SK-N-SH treated with all-trans-retinoic acid at 6 μM for 48 hours (cell line): Measurements from ENCODE around the gene EEIG1.

Source experiments
- ATAC-seq: fragments of 200-7000 bp; cut with Tn5 transposase; 3 replicates; pipeline ENCODE4 v1.9.1; 2020; ENCODE audit warnings: mild to moderate bottlenecking, moderate library complexity
- ARNTL ChIP-seq: fragments of 450-650 bp; formaldehyde crosslinking; IDR thresholded peaks from 2 replicates; pipeline ENCODE4 v1.5.0; 2020; ENCODE audit warnings: low read depth, mild to moderate bottlenecking, moderate library complexity, borderline replicate concordance
- BACH2 ChIP-seq: fragments of 250-450 bp; sonication (Bioruptor Pico); IDR thresholded peaks from 2 replicates; pipeline ENCODE4 v1.9.0; 2021; ENCODE audit warnings: mild to moderate bottlenecking, borderline replicate concordance
- ESRRG ChIP-seq: fragments of 250-450 bp; sonication (Bioruptor Pico); IDR thresholded peaks from 2 replicates; pipeline ENCODE4 v1.6.1; 2021; ENCODE audit warnings: mild to moderate bottlenecking
- GLIS3 ChIP-seq: fragments of 250-450 bp; sonication (Bioruptor Pico); IDR thresholded peaks from 2 replicates; pipeline ENCODE4 v1.5.0; 2020; ENCODE audit warnings: mild to moderate bottlenecking, moderate library complexity
- ISL1 ChIP-seq: fragments of 250-450 bp; sonication (Bioruptor Pico); IDR thresholded peaks from 2 replicates; pipeline ENCODE4 v2.1.2; 2022; ENCODE audit warnings: mild to moderate bottlenecking, moderate library complexity
- OSR1 ChIP-seq: fragments of 250-450 bp; sonication (Bioruptor Pico); IDR thresholded peaks from 2 replicates; pipeline ENCODE4 v1.8.0; 2022; ENCODE audit warnings: moderate library complexity, mild to moderate bottlenecking, inconsistent platforms
- PPARA ChIP-seq: fragments of 250-450 bp; sonication (Bioruptor Pico); IDR thresholded peaks from 2 replicates; pipeline ENCODE4 v1.5.0; 2020; ENCODE audit warnings: mild to moderate bottlenecking, borderline replicate concordance
- RARB ChIP-seq: fragments of 250-450 bp; sonication (Bioruptor Pico); IDR thresholded peaks from 2 replicates; pipeline ENCODE4 v1.8.0; 2021; ENCODE audit warnings: mild to moderate bottlenecking, moderate library complexity
- SNAI2 ChIP-seq: fragments of 250-450 bp; sonication (Bioruptor Pico); IDR thresholded peaks from 2 replicates; pipeline ENCODE4 v1.5.0; 2020; ENCODE audit warnings: mild to moderate bottlenecking, moderate library complexity
- TCF4 ChIP-seq: fragments of 250-450 bp; sonication (Bioruptor Pico); IDR thresholded peaks from 2 replicates; pipeline ENCODE4 v1.8.0; 2021; ENCODE audit warnings: mild to moderate bottlenecking, moderate library complexity, borderline replicate concordance
- ZC3H10 ChIP-seq: fragments of 250-450 bp; sonication (Bioruptor Pico); IDR thresholded peaks from 2 replicates; pipeline ENCODE4 v1.5.1; 2021; ENCODE audit warnings: mild to moderate bottlenecking, moderate library complexity
- ZFP3 ChIP-seq: fragments of 250-450 bp; sonication (Bioruptor Pico); IDR thresholded peaks from 2 replicates; pipeline ENCODE4 v1.5.0; 2020; ENCODE audit warnings: mild to moderate bottlenecking, moderate library complexity
- ZFP30 ChIP-seq: fragments of 450-650 bp; formaldehyde crosslinking; IDR thresholded peaks from 2 replicates; pipeline ENCODE4 v1.5.0; 2022; ENCODE audit warnings: mild to moderate bottlenecking, moderate library complexity
- ZNF565 ChIP-seq: fragments of 450-650 bp; formaldehyde crosslinking; conservative IDR thresholded peaks from 2 replicates; pipeline ENCODE4 v1.5.0; 2020; ENCODE audit warnings: low read depth, mild to moderate bottlenecking, moderate library complexity
- ZNF70 ChIP-seq: fragments of 450-650 bp; formaldehyde crosslinking; IDR thresholded peaks from 2 replicates; pipeline ENCODE4 v1.5.0; 2020; ENCODE audit warnings: mild to moderate bottlenecking, moderate library complexity
- TF ChIP-seq, protein P1 (sequence below): fragments of 250-450 bp; sonication (Bioruptor Pico); IDR thresholded peaks from 2 replicates; pipeline ENCODE4 v1.8.0; 2021; ENCODE audit warnings: low read depth, mild to moderate bottlenecking, moderate library complexity, borderline replicate concordance
- TF ChIP-seq, protein P2 (sequence below): fragments of 250-450 bp; sonication (Bioruptor Pico); IDR thresholded peaks from 2 replicates; pipeline ENCODE4 v1.5.1; 2020; ENCODE audit warnings: low read depth, mild to moderate bottlenecking, moderate library complexity
- TF ChIP-seq, protein P3 (sequence below): fragments of 250-450 bp; sonication (Bioruptor Pico); IDR thresholded peaks from 2 replicates; pipeline ENCODE4 v1.8.0; 2020; ENCODE audit warnings: mild to moderate bottlenecking, moderate library complexity, borderline replicate concordance
- TF ChIP-seq, protein P4 (sequence below): fragments of 250-450 bp; sonication (Bioruptor Pico); IDR thresholded peaks from 2 replicates; pipeline ENCODE4 v1.5.1; 2021; ENCODE audit warnings: mild to moderate bottlenecking, moderate library complexity

Gene EEIG1

DNA sequence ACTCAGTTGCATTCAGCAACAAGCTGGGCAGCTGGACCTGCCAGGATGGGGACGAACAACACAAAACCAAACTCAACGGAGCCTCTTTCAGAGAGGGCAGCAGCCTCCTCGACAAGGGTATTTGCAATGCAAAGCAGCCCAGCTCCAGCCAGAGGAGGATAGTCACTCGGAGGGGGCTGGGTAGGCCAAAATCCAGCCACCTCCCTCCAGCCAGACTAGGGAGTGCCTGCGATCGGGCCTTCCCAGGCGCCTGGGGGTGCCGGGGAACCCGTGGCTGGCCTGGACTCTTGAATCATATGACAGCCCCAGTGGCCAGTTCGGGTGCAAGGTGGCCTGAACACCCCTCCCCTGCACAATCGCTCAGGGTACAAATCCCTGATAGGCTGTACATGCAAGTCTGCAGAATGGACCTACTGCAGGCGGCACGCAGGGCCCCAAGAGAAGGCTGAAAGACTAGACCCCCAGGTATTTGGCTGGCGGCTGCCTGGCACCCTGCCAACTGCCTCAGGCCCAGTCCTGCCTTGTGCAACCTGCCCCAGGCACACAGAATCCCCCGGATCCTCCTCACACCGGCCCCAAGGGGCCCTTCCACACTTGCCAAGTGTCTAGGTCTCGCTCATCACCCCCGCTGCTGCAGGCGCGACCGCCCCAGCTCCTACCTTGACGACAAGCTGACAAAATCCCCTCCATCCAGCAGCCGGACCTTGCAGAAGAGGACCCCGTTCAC is 1.3 kb downstream of the EEIG1 start:
- peak; percentile 16 for ATAC-seq
- TF ChIP-seq ZNF70 (CRISPR knock-in tag) (peak; percentile 99), ZFP3 (CRISPR knock-in tag) (peak; percentile 73; the same call in 1 of the 2 replicates)
- TF ChIP-seq, protein P1, sequence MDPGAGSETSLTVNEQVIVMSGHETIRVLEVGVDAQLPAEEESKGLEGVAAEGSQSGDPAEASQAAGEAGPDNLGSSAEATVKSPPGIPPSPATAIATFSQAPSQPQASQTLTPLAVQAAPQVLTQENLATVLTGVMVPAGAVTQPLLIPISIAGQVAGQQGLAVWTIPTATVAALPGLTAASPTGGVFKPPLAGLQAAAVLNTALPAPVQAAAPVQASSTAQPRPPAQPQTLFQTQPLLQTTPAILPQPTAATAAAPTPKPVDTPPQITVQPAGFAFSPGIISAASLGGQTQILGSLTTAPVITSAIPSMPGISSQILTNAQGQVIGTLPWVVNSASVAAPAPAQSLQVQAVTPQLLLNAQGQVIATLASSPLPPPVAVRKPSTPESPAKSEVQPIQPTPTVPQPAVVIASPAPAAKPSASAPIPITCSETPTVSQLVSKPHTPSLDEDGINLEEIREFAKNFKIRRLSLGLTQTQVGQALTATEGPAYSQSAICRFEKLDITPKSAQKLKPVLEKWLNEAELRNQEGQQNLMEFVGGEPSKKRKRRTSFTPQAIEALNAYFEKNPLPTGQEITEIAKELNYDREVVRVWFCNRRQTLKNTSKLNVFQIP (CRISPR knock-in tag), result no peak

DNA sequence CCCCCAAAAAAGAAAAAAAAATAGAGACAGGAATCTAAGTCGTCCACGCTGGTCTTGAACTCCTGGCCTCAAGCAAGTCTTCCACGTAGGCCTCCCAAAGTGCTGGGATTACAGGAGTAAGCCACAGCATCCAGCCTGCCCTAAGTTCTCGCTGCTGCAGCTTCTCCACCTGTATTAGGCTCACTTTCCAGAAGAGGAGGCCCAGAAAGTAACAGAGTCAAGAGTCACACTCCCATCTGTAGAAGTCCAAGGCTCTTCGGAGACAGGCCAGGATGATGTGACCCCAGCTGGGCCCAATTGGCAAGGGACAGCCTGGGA is 1.8 kb downstream of the EEIG1 start:
- no peak; the same call in 2 of the 3 replicates for ATAC-seq

DNA sequence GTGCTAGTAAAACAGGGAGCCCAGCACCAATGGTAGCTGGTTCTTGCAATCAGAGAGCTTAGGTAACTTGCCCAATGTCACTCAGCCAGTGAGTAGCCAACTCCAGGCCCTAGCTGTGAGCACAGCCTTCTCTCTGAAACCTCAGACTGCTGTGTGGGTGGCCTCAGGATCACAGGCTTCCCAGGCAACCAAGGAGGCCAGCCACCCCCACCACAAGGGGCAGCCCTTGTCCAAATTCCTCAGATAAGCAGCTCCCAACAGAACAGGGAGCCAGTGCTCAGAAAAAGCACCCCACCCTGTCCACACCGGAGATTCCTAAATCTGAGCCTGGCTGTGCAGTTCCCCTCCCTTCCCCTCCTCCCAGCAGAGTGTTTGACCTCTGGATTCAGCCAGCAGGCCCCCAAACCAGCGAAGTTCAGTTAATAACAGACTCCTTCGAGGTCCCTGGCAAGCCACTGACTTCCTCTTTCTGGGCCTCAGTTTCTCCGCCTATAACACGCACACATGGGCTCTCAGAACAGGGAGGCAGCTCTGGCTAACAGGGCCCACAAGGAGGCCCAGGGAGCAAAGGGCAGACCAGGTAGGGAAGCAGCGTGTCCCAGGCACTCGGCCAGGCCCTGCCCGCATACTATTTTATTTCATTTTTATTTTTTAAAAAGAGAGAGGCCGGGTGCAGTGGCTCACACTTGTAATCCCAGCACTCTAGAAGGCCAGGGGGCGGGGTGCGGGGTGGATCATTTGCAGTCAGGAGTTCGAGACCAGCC is 2.7 kb downstream of the EEIG1 start:
- no peak for TF ChIP-seq ESRRG (CRISPR knock-in tag)
- no peak; the same call in 2 of the 3 replicates for ATAC-seq

More for the DNA sequence above, 1.8 kb downstream of the EEIG1 start:
- TF ChIP-seq ISL1, result no peak
- no peak for TF ChIP-seq ZFP30 (CRISPR knock-in tag)
- no peak for TF ChIP-seq ZFP3 (CRISPR knock-in tag)
- TF ChIP-seq SNAI2 (CRISPR knock-in tag), result no peak
- TF ChIP-seq, protein P1 (CRISPR knock-in tag), result no peak

DNA sequence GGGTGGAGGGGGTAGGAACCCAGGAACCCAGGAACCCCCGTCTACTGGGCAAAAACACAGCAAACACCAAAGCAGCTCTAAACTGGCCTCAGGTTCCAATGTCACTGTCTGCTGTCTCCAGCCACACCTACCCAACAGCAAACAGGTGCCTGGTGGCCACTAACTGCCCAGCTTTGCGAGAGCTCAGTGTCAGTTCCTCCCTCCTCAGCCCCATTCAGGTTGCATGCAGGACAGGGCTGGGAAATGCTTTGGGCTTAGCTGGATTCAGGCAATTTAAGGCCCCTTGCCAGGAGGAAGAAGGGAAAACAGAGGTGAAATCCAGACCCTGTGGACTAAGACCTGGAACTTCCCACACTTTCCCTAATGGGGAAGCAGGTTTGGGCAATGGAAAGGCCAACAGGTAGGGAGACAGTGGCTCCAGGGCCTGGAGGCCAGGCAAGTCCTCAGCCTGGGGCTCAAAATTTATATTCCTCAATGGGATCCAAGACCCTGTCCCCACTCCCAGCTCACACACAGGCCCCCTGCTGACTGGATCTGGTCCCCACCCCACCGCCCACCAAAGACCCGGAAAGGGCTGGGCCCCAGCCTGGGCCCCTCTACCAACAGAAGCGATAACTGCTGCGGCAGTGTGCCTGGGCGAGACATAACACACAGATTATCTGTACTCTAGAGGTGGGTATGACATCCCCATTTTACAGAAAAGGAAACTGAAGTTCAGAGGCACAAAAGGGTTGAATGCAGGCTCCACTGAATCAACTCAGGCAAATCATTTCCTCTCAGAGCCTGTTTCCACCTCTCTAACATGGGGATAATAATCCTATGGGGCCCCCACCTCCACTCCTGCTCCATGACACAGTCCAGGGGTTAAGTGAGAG is 3.5 kb downstream of the EEIG1 start:
- no peak for TF ChIP-seq PPARA (CRISPR knock-in tag)
- no peak for TF ChIP-seq GLIS3 (CRISPR knock-in tag)
- TF ChIP-seq, protein P2, sequence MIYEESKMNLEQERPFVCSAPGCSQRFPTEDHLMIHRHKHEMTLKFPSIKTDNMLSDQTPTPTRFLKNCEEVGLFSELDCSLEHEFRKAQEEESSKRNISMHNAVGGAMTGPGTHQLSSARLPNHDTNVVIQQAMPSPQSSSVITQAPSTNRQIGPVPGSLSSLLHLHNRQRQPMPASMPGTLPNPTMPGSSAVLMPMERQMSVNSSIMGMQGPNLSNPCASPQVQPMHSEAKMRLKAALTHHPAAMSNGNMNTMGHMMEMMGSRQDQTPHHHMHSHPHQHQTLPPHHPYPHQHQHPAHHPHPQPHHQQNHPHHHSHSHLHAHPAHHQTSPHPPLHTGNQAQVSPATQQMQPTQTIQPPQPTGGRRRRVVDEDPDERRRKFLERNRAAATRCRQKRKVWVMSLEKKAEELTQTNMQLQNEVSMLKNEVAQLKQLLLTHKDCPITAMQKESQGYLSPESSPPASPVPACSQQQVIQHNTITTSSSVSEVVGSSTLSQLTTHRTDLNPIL (CRISPR knock-in tag), result no peak
- no peak for ATAC-seq

DNA sequence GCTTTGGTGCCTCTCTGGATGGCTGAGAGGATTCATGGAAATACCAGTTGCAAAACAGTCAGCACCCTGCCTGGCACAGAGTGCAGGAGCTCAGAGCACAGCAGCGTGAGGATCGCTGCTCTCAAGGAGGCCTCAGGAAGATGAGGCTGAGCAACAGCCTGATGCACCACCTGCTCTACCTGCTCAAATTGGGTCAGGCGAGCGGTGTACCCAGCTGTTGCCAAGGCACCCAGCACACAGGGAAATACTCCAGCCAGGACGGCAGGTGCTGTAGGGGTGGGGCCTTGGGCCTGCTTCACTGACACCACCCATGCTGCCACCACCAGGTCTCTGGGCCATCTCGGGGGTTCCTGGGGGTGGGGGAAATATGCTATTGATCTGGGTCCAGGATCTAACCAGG is 4.3 kb downstream of the EEIG1 start:
- no peak for ATAC-seq
- TF ChIP-seq, protein P3, sequence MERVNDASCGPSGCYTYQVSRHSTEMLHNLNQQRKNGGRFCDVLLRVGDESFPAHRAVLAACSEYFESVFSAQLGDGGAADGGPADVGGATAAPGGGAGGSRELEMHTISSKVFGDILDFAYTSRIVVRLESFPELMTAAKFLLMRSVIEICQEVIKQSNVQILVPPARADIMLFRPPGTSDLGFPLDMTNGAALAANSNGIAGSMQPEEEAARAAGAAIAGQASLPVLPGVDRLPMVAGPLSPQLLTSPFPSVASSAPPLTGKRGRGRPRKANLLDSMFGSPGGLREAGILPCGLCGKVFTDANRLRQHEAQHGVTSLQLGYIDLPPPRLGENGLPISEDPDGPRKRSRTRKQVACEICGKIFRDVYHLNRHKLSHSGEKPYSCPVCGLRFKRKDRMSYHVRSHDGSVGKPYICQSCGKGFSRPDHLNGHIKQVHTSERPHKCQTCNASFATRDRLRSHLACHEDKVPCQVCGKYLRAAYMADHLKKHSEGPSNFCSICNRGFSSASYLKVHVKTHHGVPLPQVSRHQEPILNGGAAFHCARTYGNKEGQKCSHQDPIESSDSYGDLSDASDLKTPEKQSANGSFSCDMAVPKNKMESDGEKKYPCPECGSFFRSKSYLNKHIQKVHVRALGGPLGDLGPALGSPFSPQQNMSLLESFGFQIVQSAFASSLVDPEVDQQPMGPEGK (CRISPR knock-in tag), result no peak
- no peak for TF ChIP-seq BACH2
- TF ChIP-seq ZFP3 (CRISPR knock-in tag), result no peak
- no peak for TF ChIP-seq ESRRG (CRISPR knock-in tag)
- no peak for TF ChIP-seq TCF4 (CRISPR knock-in tag)
- TF ChIP-seq OSR1 (CRISPR knock-in tag), result no peak
- no peak for TF ChIP-seq ARNTL (CRISPR knock-in tag)
- no peak for TF ChIP-seq ZC3H10 (CRISPR knock-in tag)
- no peak for TF ChIP-seq ZNF565 (CRISPR knock-in tag)
- no peak for TF ChIP-seq ZFP30 (CRISPR knock-in tag)
- TF ChIP-seq GLIS3 (CRISPR knock-in tag), result no peak
- no peak for TF ChIP-seq RARB
- TF ChIP-seq, protein P2 (CRISPR knock-in tag), result no peak
- TF ChIP-seq, protein P1 (CRISPR knock-in tag), result no peak
- TF ChIP-seq PPARA (CRISPR knock-in tag), result no peak
- TF ChIP-seq, protein P4, sequence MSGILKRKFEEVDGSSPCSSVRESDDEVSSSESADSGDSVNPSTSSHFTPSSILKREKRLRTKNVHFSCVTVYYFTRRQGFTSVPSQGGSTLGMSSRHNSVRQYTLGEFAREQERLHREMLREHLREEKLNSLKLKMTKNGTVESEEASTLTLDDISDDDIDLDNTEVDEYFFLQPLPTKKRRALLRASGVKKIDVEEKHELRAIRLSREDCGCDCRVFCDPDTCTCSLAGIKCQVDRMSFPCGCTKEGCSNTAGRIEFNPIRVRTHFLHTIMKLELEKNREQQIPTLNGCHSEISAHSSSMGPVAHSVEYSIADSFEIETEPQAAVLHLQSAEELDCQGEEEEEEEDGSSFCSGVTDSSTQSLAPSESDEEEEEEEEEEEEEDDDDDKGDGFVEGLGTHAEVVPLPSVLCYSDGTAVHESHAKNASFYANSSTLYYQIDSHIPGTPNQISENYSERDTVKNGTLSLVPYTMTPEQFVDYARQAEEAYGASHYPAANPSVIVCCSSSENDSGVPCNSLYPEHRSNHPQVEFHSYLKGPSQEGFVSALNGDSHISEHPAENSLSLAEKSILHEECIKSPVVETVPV (CRISPR knock-in tag), result no peak
